GM12878 (cell line): ENCODE results near the gene HSPE1. TPM values are rescaled to one million over a fixed set of nuclear protein-coding genes. Genes with fewer than 3 reads are reported as not detected.

Experiments used
- CREM ChIP-seq: IDR thresholded peaks from 2 replicates; pipeline ENCODE4 v1.6.1; 2014; ENCODE audit warnings: antibody characterized with exemption, low read depth
- E2F8 ChIP-seq: fragments of 450-650 bp; IDR thresholded peaks from 2 replicates; pipeline ENCODE4 v1.6.1; 2018; ENCODE audit warnings: mild to moderate bottlenecking, low read depth, moderate library complexity; ENCODE audit not compliant: partially characterized antibody
- EP300 ChIP-seq, 2 experiments: fragments of 150-350 bp in 1 of 2; IDR thresholded peaks; 2 replicates each; pipeline ENCODE4 v1.6.1; 2011 to 2012; ENCODE audit warnings: low read depth in 2 of 2, low read length in 2 of 2, borderline replicate concordance in 1 of 2, improper control_type of control experiment in 1 of 2, inconsistent platforms in 1 of 2; ENCODE audit not compliant: control insufficient read depth in 1 of 2
- ETV6 ChIP-seq, 2 experiments: fragments of 450-650 bp in 1 of 2; IDR thresholded peaks in 1 of 2; conservative IDR thresholded peaks in 1 of 2; 2 replicates each; pipeline ENCODE4 v1.6.1; 2014; ENCODE audit warnings: antibody characterized with exemption in 1 of 2, borderline replicate concordance in 1 of 2, low read depth in 1 of 2, mild to moderate bottlenecking in 1 of 2, moderate library complexity in 1 of 2
- GABPA ChIP-seq: IDR thresholded peaks from 2 replicates; pipeline ENCODE4 v1.6.1; 2014; ENCODE audit warnings: antibody characterized with exemption, low read depth, mild to moderate bottlenecking, inconsistent platforms
- MEF2B ChIP-seq: fragments of 450-650 bp; IDR thresholded peaks from 2 replicates; pipeline ENCODE4 v1.6.1; 2018; ENCODE audit warnings: mild to moderate bottlenecking, moderate library complexity; ENCODE audit not compliant: partially characterized antibody, poor library complexity, severe bottlenecking
- PAX5 ChIP-seq: IDR thresholded peaks from 2 replicates; pipeline ENCODE4 v1.6.1; 2011; ENCODE audit warnings: low read depth, low read length, borderline replicate concordance
- ZBTB11 ChIP-seq: fragments of 450-650 bp; formaldehyde crosslinking; IDR thresholded peaks from 2 replicates; pipeline ENCODE4 v1.5.0; 2022; ENCODE audit warnings: mild to moderate bottlenecking, missing genetic modification characterization
- polyA plus RNA-seq, 11 experiments: library from polyadenylated mRNA; depleted of rRNA in 4 of 11; unstranded in 6 of 11; stranded (reverse) in 5 of 11; fragments of >200 nt; fragmentation: Nextera tagmentation in 4 of 11; fragmentation: Illumina TruSeq in 1 of 11; extraction: Ambion mirVana in 4 of 11; extraction: Trizol in 1 of 11; gene quantifications; 1 replicate in 1 of 11; 2 replicates in 10 of 11; pipeline versions ENCODE4 v1.2.1 to v1.2.3, GENCODE V29; 2011 to 2016; ENCODE audit warnings: inconsistent platforms in 2 of 11, missing spikeins in 2 of 11, low read depth in 1 of 11
- total RNA-seq, 4 experiments: library from RNA; depleted of rRNA in 3 of 4; stranded (reverse); fragments of >200 nt in 3 of 4; fragmentation: Illumina TruSeq in 1 of 4; extraction: Trizol in 1 of 4; gene quantifications; 2 replicates each; pipeline versions ENCODE4 v1.2.1 to v1.2.3, GENCODE V29; 2013 to 2021
- TF ChIP-seq, protein P1 (sequence below): IDR thresholded peaks from 2 replicates; pipeline ENCODE4 v1.6.1; 2012; ENCODE audit warnings: mild to moderate bottlenecking, low read depth, low read length

Gene HSPE1
- total and polyA plus RNA-seq, 10 of the 15 experiments (the other 5 are each of a cell fraction or from before 2014, with no cell fraction given) = 180 to 1,096 (median 505) TPM

GRCh38 chr2:197499594-197500502, at the start of gene HSPE1, which contains the start of gene HSPD1 (continued):
- TF ChIP-seq E2F8 (peak; percentile 97), CREM (peak; percentile 97), PAX5 (peak; percentile 79; the same call in 1 of the 2 replicates), GABPA (peak; percentile 88), MEF2B (peak; percentile 67), ZBTB11 (CRISPR knock-in tag) (no peak), ETV6 (conservative IDR thresholded peaks at IDR 0.05 in 1 of 2, IDR thresholded peaks at IDR 0.05 in 1 of 2; ENCODE audit: borderline replicate concordance in 1 of 2, low read depth in 1 of 2) (0 out of 4 replicates have a peak, but pooled peaks of 1 of the 2 experiments have one; percentile 28), EP300 (IDR thresholded peaks at IDR 0.05; ENCODE audit: borderline replicate concordance in 1 of 2, control insufficient read depth in 1 of 2, low read depth in 2 of 2, low read length in 2 of 2) (peak in 1 of 2 experiments; percentile 98; a peak in 2 of 4 replicates)
- TF ChIP-seq, protein P1, sequence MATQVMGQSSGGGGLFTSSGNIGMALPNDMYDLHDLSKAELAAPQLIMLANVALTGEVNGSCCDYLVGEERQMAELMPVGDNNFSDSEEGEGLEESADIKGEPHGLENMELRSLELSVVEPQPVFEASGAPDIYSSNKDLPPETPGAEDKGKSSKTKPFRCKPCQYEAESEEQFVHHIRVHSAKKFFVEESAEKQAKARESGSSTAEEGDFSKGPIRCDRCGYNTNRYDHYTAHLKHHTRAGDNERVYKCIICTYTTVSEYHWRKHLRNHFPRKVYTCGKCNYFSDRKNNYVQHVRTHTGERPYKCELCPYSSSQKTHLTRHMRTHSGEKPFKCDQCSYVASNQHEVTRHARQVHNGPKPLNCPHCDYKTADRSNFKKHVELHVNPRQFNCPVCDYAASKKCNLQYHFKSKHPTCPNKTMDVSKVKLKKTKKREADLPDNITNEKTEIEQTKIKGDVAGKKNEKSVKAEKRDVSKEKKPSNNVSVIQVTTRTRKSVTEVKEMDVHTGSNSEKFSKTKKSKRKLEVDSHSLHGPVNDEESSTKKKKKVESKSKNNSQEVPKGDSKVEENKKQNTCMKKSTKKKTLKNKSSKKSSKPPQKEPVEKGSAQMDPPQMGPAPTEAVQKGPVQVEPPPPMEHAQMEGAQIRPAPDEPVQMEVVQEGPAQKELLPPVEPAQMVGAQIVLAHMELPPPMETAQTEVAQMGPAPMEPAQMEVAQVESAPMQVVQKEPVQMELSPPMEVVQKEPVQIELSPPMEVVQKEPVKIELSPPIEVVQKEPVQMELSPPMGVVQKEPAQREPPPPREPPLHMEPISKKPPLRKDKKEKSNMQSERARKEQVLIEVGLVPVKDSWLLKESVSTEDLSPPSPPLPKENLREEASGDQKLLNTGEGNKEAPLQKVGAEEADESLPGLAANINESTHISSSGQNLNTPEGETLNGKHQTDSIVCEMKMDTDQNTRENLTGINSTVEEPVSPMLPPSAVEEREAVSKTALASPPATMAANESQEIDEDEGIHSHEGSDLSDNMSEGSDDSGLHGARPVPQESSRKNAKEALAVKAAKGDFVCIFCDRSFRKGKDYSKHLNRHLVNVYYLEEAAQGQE = no peak
